Pancreas (tissue), 10 donors: ENCODE measurements around the gene CYP1A2. TPM values are rescaled to one million over a fixed set of nuclear protein-coding genes. Genes with fewer than 3 reads are reported as not detected.

Source experiments
- ATAC-seq, 4 donors: fragments of 200-7000 bp; cut with Tn5 transposase; one replicate each; pipeline versions ENCODE4 v1.8.0 to v1.9.1; 2020; ENCODE audit warnings: mild to moderate bottlenecking in 4 of 4, moderate library complexity in 4 of 4
- DNase-seq, 6 donors: peaks; one replicate each; pipeline ENCODE4 v3.0.0-alpha.2; 2020
- FAIRE-seq: peaks from 2 replicates; lab custom pipeline; 2012; peaks lifted over from hg19 to GRCh38; lab: Jason Lieb, UNC
- H3K27ac ChIP-seq, 4 donors: fragments of 200-600 bp; sonication (generic); 1 replicate in 3 of 4; 2 replicates in 1 of 4; pipeline versions ENCODE4 v1.5.0 to v1.8.0; 2020
- H3K27me3 ChIP-seq, 4 donors: fragments of 200-600 bp; one replicate each; pipeline ENCODE4 v1.8.0; 2021
- H3K36me3 ChIP-seq, 3 donors: fragments of 200-600 bp; sonication (generic) in 1 of 3; one replicate each; pipeline versions ENCODE4 v1.5.0 to v1.8.0; 2020 to 2021
- H3K4me1 ChIP-seq, 3 donors: fragments of 200-600 bp; one replicate each; pipeline ENCODE4 v1.8.0; 2021
- H3K4me3 ChIP-seq, 4 donors: fragments of 200-600 bp; sonication (generic) in 2 of 4; one replicate each; pipeline versions ENCODE4 v1.5.0 to v1.8.0; 2020 to 2021
- H3K9me3 ChIP-seq, 4 donors: fragments of 200-600 bp; one replicate each; pipeline ENCODE4 v1.8.0; 2021
- WGBS, 2 donors: extraction: QIAGEN DNeasy Blood & Tissue Kit; methylation state at CpG; one replicate each; pipeline ENCODE4 v1.1.7; 2013; 5-methylcytosine and 5-hydroxymethylcytosine counted together
- intact Hi-C, 3 donors: fragments of 100-400 bp; cut with DNase I; formaldehyde crosslinking; loops; one replicate each; pipeline versions ENCODE4 v1.11.1 to v1.14.2; 2022
- polyA plus RNA-seq, 2 donors: library from polyadenylated mRNA; stranded (reverse); fragments of 200-250 nt; gene quantifications; one replicate each; pipeline ENCODE4 v1.2.3, GENCODE V29; 2013
- total RNA-seq, 6 donors: library from RNA; stranded (reverse); fragmentation: NEBNext Ultra II Directional in 4 of 6; extraction: Animal tissue kit (Norgen Biotek cat#: 25700) in 4 of 6; gene quantifications; one replicate each; pipeline versions ENCODE4 v1.2.1 to v1.2.4, GENCODE V29; 2021 to 2023
- TF ChIP-seq, protein P1 (sequence below), 4 donors: fragments of 200-600 bp; sonication (generic) in 3 of 4; IDR thresholded peaks; one replicate each; pipeline versions ENCODE4 v1.5.0 to v1.8.0; 2021; ENCODE audit warnings: antibody characterized with exemption in 4 of 4
- donor health status: healthy with polysubstance abuse.
- donor health status: DM: no; HTN: no; CAD: no; lungs with moderate emphysema.
- donor health status: DM: no; HTN: no; CAD: no.
- donor health status: control.
- donor health status: control.
- donor health status: Bipolar disorder and iron deficiency.
- donor health status: DM: yes; HTN: yes; CAD: no.
- donor health status: DM: no; HTN: no; CAD: no.
- donor health status: DM: no; HTN: no; CAD: no.
- donor health status: DM: yes; HTN: yes; CAD: no.

The CYP1A2 gene
- total and polyA plus RNA-seq, 8 donors = 0.06 TPM; not detected in 7

DNA sequence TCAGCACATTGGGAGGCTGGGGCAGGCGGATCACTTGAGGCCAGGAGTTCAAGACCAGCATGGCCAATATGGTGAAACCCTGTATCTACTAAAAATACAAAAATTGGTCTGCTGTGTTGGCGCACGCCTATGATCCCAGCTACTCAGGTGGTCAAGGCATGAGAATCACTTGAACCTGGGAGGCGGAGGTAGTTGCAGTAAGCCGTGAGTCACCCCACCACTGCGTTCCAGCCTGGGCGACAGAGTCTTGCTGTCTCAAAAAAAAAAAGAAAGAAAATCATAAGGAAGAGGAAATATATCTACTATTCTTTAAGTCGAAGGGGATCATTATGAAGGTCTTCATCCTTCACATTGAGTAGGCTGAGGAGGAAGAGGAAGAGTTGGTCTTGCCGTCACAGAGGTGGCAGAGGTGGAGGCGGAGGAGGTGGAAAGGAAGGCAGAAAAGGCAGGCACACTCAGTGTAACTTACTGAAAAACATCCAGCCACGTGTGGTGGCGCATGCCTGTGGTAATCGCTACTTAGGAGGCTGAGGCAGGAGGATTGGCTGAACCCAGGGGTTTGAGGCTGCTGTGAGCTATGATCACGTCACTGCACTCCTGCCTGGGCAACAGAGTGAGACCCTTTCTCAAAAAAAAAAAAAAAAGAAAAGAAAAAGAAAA, 47.5 kb downstream of the CYP1A2 start:
- WGBS, 2 donors = 90 to 93% methylated on average over 14 of the region's 14 CpGs
- no peak for FAIRE-seq
- ATAC-seq = no peak
- Histone ChIP-seq H3K4me3 (no peak overlapping the region), H3K9me3 (no peaks in the 10 kb centered on the region), H3K27ac (no peak overlapping the region), H3K27me3 (no peaks in the 10 kb centered on the region), H3K4me1 (peaks cover 0 to 9% (median 0%) of the 10 kb centered on the region in 3 donors), H3K36me3 (peaks cover 0 to 3% (median 0%) of the 10 kb centered on the region in 3 donors)
- TF ChIP-seq, protein P1, sequence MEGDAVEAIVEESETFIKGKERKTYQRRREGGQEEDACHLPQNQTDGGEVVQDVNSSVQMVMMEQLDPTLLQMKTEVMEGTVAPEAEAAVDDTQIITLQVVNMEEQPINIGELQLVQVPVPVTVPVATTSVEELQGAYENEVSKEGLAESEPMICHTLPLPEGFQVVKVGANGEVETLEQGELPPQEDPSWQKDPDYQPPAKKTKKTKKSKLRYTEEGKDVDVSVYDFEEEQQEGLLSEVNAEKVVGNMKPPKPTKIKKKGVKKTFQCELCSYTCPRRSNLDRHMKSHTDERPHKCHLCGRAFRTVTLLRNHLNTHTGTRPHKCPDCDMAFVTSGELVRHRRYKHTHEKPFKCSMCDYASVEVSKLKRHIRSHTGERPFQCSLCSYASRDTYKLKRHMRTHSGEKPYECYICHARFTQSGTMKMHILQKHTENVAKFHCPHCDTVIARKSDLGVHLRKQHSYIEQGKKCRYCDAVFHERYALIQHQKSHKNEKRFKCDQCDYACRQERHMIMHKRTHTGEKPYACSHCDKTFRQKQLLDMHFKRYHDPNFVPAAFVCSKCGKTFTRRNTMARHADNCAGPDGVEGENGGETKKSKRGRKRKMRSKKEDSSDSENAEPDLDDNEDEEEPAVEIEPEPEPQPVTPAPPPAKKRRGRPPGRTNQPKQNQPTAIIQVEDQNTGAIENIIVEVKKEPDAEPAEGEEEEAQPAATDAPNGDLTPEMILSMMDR (IDR thresholded peaks at IDR 0.05) = no peak
- intact Hi-C loops = no loop called here
- DNase-seq = no peak

DNA sequence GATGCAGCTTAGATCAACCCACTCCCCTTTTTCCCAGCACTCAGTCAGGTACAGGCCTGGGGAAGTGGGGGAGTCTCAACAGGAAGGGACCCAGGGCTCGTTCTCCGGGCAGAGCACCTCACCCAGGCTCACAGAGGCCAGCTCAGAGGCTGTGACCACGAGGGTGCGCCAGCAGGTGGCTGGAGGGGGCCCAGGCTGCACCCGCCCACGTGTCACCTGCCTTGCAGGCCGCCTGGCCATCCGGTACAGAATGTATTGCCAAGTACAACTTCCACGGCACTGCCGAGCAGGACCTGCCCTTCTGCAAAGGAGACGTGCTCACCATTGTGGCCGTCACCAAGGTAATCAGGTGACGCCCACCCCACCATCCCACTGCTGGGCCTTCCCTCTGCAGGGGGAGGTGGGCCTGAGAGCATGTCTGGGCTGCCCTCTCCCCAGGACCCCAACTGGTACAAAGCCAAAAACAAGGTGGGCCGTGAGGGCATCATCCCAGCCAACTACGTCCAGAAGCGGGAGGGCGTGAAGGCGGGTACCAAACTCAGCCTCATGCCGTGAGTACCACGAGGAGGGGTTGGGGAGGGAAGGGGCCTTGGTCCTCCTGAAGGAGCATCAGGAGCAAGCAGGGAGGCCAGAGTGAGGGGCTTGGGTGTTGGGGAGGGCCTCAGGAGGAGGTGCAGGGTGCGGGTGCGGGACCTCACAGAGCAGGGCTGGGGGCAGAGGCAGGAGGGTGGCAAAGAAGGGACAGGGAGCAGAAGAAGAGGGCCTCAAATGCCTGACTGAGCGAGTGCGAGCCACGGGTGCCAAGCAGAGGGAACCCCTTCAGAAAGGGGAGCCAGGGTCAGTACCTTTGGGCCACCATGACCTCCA, 50.0 kb downstream of the CYP1A2 start:
- H3K4me3 ChIP-seq = no peak overlapping the region
- H3K36me3 ChIP-seq = peaks cover 5 to 7% (median 6%) of the 10 kb centered on the region in 3 donors
- no peak for FAIRE-seq
- DNase-seq = peak in 4 of 6 donors; percentile 74 to 79 (median 78)
- peak; percentile 55 to 80 (median 70) for ATAC-seq
- no peaks in the 10 kb centered on the region for H3K9me3 ChIP-seq
- H3K27ac ChIP-seq = no peak overlapping the region
- 69 to 71% methylated on average over 23 to 25 of the region's 25 CpGs for WGBS, 2 donors
- TF ChIP-seq, protein P1 (IDR thresholded peaks at IDR 0.05) = no peak
- H3K27me3 ChIP-seq = no peaks in the 10 kb centered on the region
- intact Hi-C loops = no loop called here
- H3K4me1 ChIP-seq = peaks cover 0 to 4% (median 0%) of the 10 kb centered on the region in 3 donors

DNA sequence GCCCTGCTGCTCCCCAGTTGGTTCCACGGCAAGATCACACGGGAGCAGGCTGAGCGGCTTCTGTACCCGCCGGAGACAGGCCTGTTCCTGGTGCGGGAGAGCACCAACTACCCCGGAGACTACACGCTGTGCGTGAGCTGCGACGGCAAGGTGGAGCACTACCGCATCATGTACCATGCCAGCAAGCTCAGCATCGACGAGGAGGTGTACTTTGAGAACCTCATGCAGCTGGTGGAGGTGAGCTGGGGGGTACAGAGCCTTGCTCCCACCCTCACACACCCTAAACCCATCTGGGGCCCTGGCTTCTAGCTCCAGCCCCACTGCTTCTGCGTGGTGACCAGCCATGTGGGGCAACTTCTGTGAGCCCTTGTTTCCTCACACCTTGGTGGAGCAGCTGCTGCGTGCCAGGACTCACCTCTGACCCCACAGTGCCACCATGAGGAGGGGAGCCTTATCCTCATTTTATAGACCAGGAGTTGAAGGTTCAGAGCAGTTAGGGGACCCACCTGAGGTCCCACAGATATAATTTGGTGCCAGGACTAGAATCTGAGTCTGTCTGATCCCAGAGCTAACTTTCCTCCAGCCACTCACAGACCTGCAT, 50.7 kb downstream of the CYP1A2 start:
- no peak overlapping the region for H3K27ac ChIP-seq
- intact Hi-C loops = no loop called here
- peaks cover 5 to 7% (median 6%) of the 10 kb centered on the region in 3 donors for H3K36me3 ChIP-seq
- FAIRE-seq (no peak), DNase-seq (no peak), ATAC-seq (no peak)
- H3K4me3 ChIP-seq = no peak overlapping the region
- H3K4me1 ChIP-seq = peaks cover 0 to 4% (median 0%) of the 10 kb centered on the region in 3 donors
- 88 to 89% methylated on average over 16 of the region's 16 CpGs for WGBS, 2 donors
- H3K9me3 ChIP-seq = no peaks in the 10 kb centered on the region
- H3K27me3 ChIP-seq = no peaks in the 10 kb centered on the region
- TF ChIP-seq, protein P1 (IDR thresholded peaks at IDR 0.05) = no peak

DNA sequence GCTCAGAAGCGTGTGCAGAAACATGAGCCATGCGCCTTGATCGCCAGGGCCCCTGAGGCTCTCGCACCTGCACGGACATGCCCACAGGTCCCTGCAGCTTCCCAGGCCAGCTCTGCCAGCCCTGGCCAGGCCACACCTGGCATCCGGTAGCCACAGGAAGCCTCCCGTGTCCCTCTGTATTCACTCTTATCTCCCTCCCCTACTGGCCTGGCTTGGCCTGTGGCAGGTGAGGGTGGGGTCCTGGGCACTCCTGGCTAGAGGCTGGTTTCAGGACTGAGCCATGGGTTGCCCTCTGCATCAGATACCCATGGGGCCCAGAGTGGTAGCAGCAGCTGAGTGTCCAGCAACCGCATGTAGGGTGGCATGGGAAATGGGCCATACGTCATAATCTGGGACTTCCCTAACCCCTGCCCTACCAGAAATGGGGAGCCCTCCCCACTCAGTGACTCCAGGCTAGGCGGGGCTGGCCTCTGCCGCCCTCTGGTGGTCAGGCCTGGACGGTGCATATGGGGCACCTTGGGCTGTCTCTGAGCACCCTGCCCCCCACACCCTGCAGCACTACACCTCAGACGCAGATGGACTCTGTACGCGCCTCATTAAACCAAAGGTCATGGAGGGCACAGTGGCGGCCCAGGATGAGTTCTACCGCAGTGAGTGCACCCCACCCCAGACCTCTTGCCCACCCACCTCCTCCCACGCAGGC, 51.4 kb downstream of the CYP1A2 start:
- 45 to 49% methylated on average over 18 of the region's 18 CpGs for WGBS, 2 donors
- intact Hi-C loops = no loop called here
- Histone ChIP-seq H3K9me3 (no peaks in the 10 kb centered on the region), H3K36me3 (peaks cover 5 to 7% (median 6%) of the 10 kb centered on the region in 3 donors), H3K4me3 (no peak overlapping the region), H3K27me3 (no peaks in the 10 kb centered on the region), H3K27ac (no peak overlapping the region), H3K4me1 (peaks cover 0 to 4% (median 0%) of the 10 kb centered on the region in 3 donors)
- FAIRE-seq (peak; percentile 29), ATAC-seq (peak; percentile 82 to 95 (median 92)), DNase-seq (peak in 5 of 6 donors; percentile 54 to 89 (median 72))
- TF ChIP-seq, protein P1 (IDR thresholded peaks at IDR 0.05) = peak; percentile 88 to 95 (median 92)
